ENCODE results near the gene SMYD2. TPM values are rescaled to one million over a fixed set of nuclear protein-coding genes. Genes with fewer than 3 reads are reported as not detected.

The SMYD2 gene
- total and polyA plus RNA-seq, 5 donors from 2014 or later, result 30.9 to 52.3 (median 46.4) TPM

GRCh38 chr1:214377886-214378285 is 96.9 kb downstream of the SMYD2 start:
- Mint-ChIP-seq H3K4me1 (no peaks in the 10 kb centered on the region), H3K36me3 (no peaks in the 10 kb centered on the region), H3K4me3 (no peak overlapping the region), H3K27ac (no peak overlapping the region), H3K9me3 (no peaks in the 10 kb centered on the region), H3K27me3 (no peaks in the 10 kb centered on the region)
- no peak overlapping the region for H3K4me3 ChIP-seq (ENCODE audit: low read depth, low read length)
- DNase-seq, result no peak
- H3K27ac ChIP-seq (ENCODE audit: insufficient read depth, low read length, poor library complexity, severe bottlenecking), result no peak overlapping the region
- no peaks in the 10 kb centered on the region for H3K27me3 ChIP-seq (ENCODE audit: control insufficient read depth, insufficient read depth, low read length)
- no peak for ATAC-seq (ENCODE audit: low read depth in 2 of 2)
- no peaks in the 10 kb centered on the region for H3K36me3 ChIP-seq (ENCODE audit: control insufficient read depth, insufficient read depth, low read length)
- H3K4me1 ChIP-seq (ENCODE audit: control insufficient read depth, insufficient read depth, low read length, poor library complexity, severe bottlenecking), result no peaks in the 10 kb centered on the region
- H3K9me3 ChIP-seq (ENCODE audit: control insufficient read depth in 2 of 2, low read length in 2 of 2), result no peaks in the 10 kb centered on the region

- Histone ChIP-seq H3K4me1 (ENCODE audit: control insufficient read depth, insufficient read depth, low read length, poor library complexity, severe bottlenecking) (no peaks in the 10 kb centered on the region), H3K36me3 (ENCODE audit: control insufficient read depth, insufficient read depth, low read length) (no peaks in the 10 kb centered on the region), H3K27me3 (ENCODE audit: control insufficient read depth, insufficient read depth, low read length) (no peaks in the 10 kb centered on the region), H3K27ac (ENCODE audit: insufficient read depth, low read length, poor library complexity, severe bottlenecking) (no peak overlapping the region), H3K4me3 (ENCODE audit: low read depth, low read length) (no peak overlapping the region), H3K9me3 (ENCODE audit: control insufficient read depth in 2 of 2, low read length in 2 of 2) (no peaks in the 10 kb centered on the region)
- ATAC-seq (ENCODE audit: low read depth in 2 of 2) (no peak), DNase-seq (no peak)
- Mint-ChIP-seq H3K27me3 (no peaks in the 10 kb centered on the region), H3K36me3 (no peaks in the 10 kb centered on the region), H3K27ac (no peak overlapping the region), H3K4me3 (no peak overlapping the region), H3K4me1 (no peaks in the 10 kb centered on the region), H3K9me3 (no peaks in the 10 kb centered on the region)
Observed at GRCh38 chr1:214378492-214378891, 97.5 kb downstream of the SMYD2 start.

- no peak overlapping the region for H3K4me3 ChIP-seq (ENCODE audit: low read depth, low read length)
- Mint-ChIP-seq H3K4me3 (no peak overlapping the region), H3K27ac (no peak overlapping the region), H3K36me3 (no peaks in the 10 kb centered on the region), H3K27me3 (no peaks in the 10 kb centered on the region), H3K4me1 (no peaks in the 10 kb centered on the region), H3K9me3 (no peaks in the 10 kb centered on the region)
- H3K27me3 ChIP-seq (ENCODE audit: control insufficient read depth, insufficient read depth, low read length), result no peaks in the 10 kb centered on the region
- ATAC-seq (ENCODE audit: low read depth in 2 of 2), result no peak
- no peak overlapping the region for H3K27ac ChIP-seq (ENCODE audit: insufficient read depth, low read length, poor library complexity, severe bottlenecking)
- no peaks in the 10 kb centered on the region for H3K36me3 ChIP-seq (ENCODE audit: control insufficient read depth, insufficient read depth, low read length)
- DNase-seq, result no peak
- no peaks in the 10 kb centered on the region for H3K4me1 ChIP-seq (ENCODE audit: control insufficient read depth, insufficient read depth, low read length, poor library complexity, severe bottlenecking)
- no peaks in the 10 kb centered on the region for H3K9me3 ChIP-seq (ENCODE audit: control insufficient read depth in 2 of 2, low read length in 2 of 2)
Observed at GRCh38 chr1:214379236-214379970, 98.4 kb downstream of the SMYD2 start.

GRCh38 chr1:214380396-214380795 is 99.4 kb downstream of the SMYD2 start:
- Mint-ChIP-seq H3K36me3 (no peaks in the 10 kb centered on the region), H3K4me3 (no peak overlapping the region), H3K27me3 (no peaks in the 10 kb centered on the region), H3K9me3 (no peaks in the 10 kb centered on the region), H3K4me1 (no peaks in the 10 kb centered on the region), H3K27ac (no peak overlapping the region)
- Histone ChIP-seq H3K4me3 (ENCODE audit: low read depth, low read length) (no peak overlapping the region), H3K27me3 (ENCODE audit: control insufficient read depth, insufficient read depth, low read length) (no peaks in the 10 kb centered on the region), H3K36me3 (ENCODE audit: control insufficient read depth, insufficient read depth, low read length) (no peaks in the 10 kb centered on the region), H3K27ac (ENCODE audit: insufficient read depth, low read length, poor library complexity, severe bottlenecking) (no peak overlapping the region), H3K4me1 (ENCODE audit: control insufficient read depth, insufficient read depth, low read length, poor library complexity, severe bottlenecking) (no peaks in the 10 kb centered on the region), H3K9me3 (ENCODE audit: control insufficient read depth in 2 of 2, low read length in 2 of 2) (no peaks in the 10 kb centered on the region)
- DNase-seq, result no peak
- ATAC-seq (ENCODE audit: low read depth in 2 of 2), result no peak

GRCh38 chr1:214380986-214381695 is 100.2 kb downstream of the SMYD2 start:
- H3K27ac Mint-ChIP-seq, result no peak overlapping the region

GRCh38 chr1:214383381-214384372 is 102.7 kb downstream of the SMYD2 start:
- no peaks in the 10 kb centered on the region for H3K27me3 ChIP-seq (ENCODE audit: control insufficient read depth, insufficient read depth, low read length)
- DNase-seq, result no peak
- Mint-ChIP-seq H3K4me1 (peaks cover 0 to 5% (median 2%) of the 10 kb centered on the region in 4 donors), H3K36me3 (no peaks in the 10 kb centered on the region), H3K27ac (no peak overlapping the region), H3K9me3 (no peaks in the 10 kb centered on the region), H3K4me3 (no peak overlapping the region), H3K27me3 (no peaks in the 10 kb centered on the region)
- no peak overlapping the region for H3K27ac ChIP-seq (ENCODE audit: insufficient read depth, low read length, poor library complexity, severe bottlenecking)
- H3K4me3 ChIP-seq (ENCODE audit: low read depth, low read length), result no peak overlapping the region
- H3K9me3 ChIP-seq (ENCODE audit: control insufficient read depth in 2 of 2, low read length in 2 of 2), result no peaks in the 10 kb centered on the region
- H3K36me3 ChIP-seq (ENCODE audit: control insufficient read depth, insufficient read depth, low read length), result no peaks in the 10 kb centered on the region
- no peak for ATAC-seq (ENCODE audit: low read depth in 2 of 2)
- H3K4me1 ChIP-seq (ENCODE audit: control insufficient read depth, insufficient read depth, low read length, poor library complexity, severe bottlenecking), result no peaks in the 10 kb centered on the region

More at GRCh38 chr1:214380986-214381695, 100.2 kb downstream of the SMYD2 start:
- Mint-ChIP-seq H3K4me1 (peaks cover 0 to 3% (median 0%) of the 10 kb centered on the region in 4 donors), H3K27me3 (no peaks in the 10 kb centered on the region), H3K9me3 (no peaks in the 10 kb centered on the region), H3K4me3 (no peak overlapping the region), H3K36me3 (no peaks in the 10 kb centered on the region)
- H3K36me3 ChIP-seq (ENCODE audit: control insufficient read depth, insufficient read depth, low read length), result no peaks in the 10 kb centered on the region
- no peak for ATAC-seq (ENCODE audit: low read depth in 2 of 2)
- H3K27me3 ChIP-seq (ENCODE audit: control insufficient read depth, insufficient read depth, low read length), result no peaks in the 10 kb centered on the region
- H3K9me3 ChIP-seq (ENCODE audit: control insufficient read depth in 2 of 2, low read length in 2 of 2), result no peaks in the 10 kb centered on the region
- H3K4me1 ChIP-seq (ENCODE audit: control insufficient read depth, insufficient read depth, low read length, poor library complexity, severe bottlenecking), result no peaks in the 10 kb centered on the region
- no peak for DNase-seq
- no peak overlapping the region for H3K27ac ChIP-seq (ENCODE audit: insufficient read depth, low read length, poor library complexity, severe bottlenecking)
- H3K4me3 ChIP-seq (ENCODE audit: low read depth, low read length), result no peak overlapping the region

GRCh38 chr1:214384373-214385079 is 103.6 kb downstream of the SMYD2 start:
- ATAC-seq (ENCODE audit: low read depth in 2 of 2) (no peak), DNase-seq (no peak)
- Histone ChIP-seq H3K27me3 (ENCODE audit: control insufficient read depth, insufficient read depth, low read length) (no peaks in the 10 kb centered on the region), H3K36me3 (ENCODE audit: control insufficient read depth, insufficient read depth, low read length) (no peaks in the 10 kb centered on the region), H3K27ac (ENCODE audit: insufficient read depth, low read length, poor library complexity, severe bottlenecking) (no peak overlapping the region), H3K9me3 (ENCODE audit: control insufficient read depth in 2 of 2, low read length in 2 of 2) (no peaks in the 10 kb centered on the region), H3K4me1 (ENCODE audit: control insufficient read depth, insufficient read depth, low read length, poor library complexity, severe bottlenecking) (no peaks in the 10 kb centered on the region), H3K4me3 (ENCODE audit: low read depth, low read length) (no peak overlapping the region)
- Mint-ChIP-seq H3K4me1 (peaks cover 0 to 5% (median 2%) of the 10 kb centered on the region in 4 donors), H3K4me3 (no peak overlapping the region), H3K27ac (no peak overlapping the region), H3K9me3 (no peaks in the 10 kb centered on the region), H3K27me3 (no peaks in the 10 kb centered on the region), H3K36me3 (no peaks in the 10 kb centered on the region)

All from CD4-positive, CD25-positive, alpha-beta regulatory T cell (primary cell).